NCI-H524 treated with DMSO at 0.1 percent for 48 hours (cell line): ENCODE data around the gene MMD.

Experiments
- DNase-seq: peaks from one replicate; lab custom pipeline; 2025; lab: John Stamatoyannopoulos, UW

Gene MMD

DNA sequence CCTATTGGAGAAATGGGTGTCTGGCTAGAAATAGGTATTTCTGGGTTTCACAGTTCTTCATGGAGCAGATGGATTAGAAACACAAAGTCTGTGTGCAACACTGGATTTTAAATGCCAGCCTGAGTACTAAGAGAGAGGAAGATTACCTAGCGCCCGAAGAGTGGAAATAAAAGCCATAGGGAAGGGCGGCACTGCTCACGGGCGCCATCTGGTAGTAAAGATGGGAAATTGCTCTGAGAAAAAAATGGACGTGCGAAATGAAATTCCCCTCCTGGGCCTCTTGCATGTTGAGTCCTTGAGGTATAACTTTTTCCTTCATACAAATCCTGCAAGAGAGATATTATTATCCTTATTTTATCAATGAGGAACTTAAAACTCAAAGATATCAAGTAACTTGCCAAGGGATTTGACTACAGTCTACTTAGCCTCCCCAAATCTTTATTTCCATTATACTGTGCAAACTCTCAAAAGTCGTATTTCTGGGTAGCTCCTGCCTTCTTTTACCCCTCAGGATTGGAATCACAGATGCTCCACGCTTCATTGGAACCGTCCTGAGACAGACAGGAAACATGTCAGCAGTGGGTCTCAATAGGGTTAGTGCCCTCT, 72.8 kb downstream of the MMD start:
- DNase-seq = peak; percentile 10

DNA sequence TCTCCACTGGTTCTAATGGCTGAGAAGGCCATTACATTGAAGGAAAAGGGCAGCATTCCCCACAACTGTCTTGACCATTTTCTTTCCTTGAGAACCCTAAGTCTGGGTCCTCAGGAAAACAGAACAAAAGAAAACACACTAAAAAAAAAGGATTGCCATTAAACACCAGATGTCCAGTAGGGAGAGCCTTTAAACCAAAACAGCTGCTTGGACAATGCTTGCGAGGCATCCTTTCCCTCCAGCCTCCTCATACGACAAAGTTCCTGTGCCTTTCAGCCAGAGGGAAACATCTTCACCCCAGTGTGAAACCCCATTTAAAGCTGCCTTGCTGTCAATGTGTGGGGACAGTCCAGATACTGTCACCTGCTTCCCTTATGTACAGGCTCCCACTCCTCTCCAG, 74.3 kb downstream of the MMD start:
- DNase-seq = no peak

DNA sequence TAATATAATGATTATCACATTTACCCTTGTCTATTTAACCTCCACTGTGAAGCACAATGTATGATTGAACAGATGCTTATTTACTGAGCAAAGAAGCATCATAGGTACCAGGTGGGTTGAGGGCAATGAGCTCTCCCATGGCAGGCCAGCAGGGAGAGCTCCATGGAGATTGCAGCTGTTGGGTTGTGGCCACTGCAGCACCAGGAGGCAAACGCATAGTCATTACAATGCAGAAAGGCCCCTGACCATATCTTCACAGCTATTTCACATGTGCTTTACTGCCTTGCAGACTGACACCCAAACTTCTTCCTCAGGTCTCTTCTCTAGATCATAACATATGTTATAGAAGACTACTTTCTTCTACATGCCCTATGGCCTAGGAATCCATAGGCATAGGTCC, 75.0 kb downstream of the MMD start:
- no peak for DNase-seq

- no peak for DNase-seq
Measured at GRCh38 chr17:55345132-55345531, 76.5 kb downstream of the MMD start.

DNA sequence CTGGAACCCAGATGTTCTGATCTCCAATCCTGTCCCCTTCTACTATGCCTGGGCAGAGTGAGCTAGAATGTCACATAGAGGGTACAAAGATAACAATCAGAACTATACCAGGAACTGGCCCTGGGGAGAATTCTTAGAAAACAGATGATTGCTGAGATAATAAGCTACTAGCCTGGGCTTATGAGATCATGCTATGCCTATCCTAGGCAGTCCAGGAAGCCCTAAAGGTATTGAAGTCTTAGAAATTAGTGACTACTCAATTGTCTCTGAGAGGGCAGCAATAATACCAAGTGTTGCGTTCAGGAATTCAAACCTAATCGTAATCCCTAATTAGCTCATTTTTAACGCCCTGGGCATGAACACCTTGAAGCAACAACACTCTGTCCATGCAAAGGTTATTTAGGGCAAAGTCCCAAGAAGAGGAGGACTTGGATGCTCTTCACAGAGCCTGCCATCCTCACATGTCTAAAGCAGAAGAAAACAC, 77.1 kb downstream of the MMD start:
- no peak for DNase-seq

GRCh38 chr17:55343900-55344513, 77.6 kb downstream of the MMD start:
- no peak for DNase-seq

DNA sequence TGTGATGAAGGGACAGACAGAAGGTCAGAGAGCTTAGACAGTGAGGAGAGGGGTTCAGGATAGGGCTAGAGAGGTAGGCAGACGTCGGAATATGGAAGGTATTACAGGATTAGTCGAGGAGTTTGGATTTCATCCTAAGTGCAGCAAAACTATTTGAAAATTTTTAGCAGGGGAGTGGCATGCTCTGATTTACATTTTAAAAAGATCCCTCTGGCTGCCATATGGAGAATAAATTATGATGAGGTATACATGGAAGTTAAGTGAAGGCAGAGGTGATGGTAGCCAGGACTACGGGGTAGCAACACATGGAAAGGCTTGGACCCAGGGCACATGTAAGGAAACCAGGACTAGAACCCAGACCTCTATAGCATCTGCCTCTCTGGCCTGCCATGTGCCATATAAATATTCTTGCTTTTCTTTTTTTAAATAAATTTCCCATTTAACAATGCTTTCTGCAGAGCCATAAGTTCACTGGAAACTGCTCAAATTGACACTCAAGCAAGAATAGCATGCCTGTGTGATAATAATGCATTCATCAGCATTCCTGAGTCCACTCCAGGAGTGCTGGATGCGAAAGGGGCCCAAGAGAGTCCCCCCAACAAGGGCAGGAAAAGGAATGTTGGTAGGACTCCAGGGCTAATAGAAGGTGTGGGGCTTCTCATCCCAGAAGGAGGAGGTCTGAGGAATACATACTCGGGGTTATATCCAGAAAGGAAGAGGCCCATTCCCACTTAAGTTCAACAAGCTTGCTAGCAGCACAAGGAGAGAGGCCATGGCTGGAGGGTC, 78.6 kb downstream of the MMD start:
- no peak for DNase-seq
